Mesangial cell (primary cell): ENCODE results near the gene GSAP. TPM values are rescaled to one million over a fixed set of nuclear protein-coding genes. Genes with fewer than 3 reads are reported as not detected.

Experiments
- total RNA-seq: library from RNA; depleted of rRNA; stranded (reverse); fragments of >200 nt; gene quantifications from 2 replicates; pipeline ENCODE4 v1.2.3, GENCODE V29; 2015

Gene GSAP, protein sequence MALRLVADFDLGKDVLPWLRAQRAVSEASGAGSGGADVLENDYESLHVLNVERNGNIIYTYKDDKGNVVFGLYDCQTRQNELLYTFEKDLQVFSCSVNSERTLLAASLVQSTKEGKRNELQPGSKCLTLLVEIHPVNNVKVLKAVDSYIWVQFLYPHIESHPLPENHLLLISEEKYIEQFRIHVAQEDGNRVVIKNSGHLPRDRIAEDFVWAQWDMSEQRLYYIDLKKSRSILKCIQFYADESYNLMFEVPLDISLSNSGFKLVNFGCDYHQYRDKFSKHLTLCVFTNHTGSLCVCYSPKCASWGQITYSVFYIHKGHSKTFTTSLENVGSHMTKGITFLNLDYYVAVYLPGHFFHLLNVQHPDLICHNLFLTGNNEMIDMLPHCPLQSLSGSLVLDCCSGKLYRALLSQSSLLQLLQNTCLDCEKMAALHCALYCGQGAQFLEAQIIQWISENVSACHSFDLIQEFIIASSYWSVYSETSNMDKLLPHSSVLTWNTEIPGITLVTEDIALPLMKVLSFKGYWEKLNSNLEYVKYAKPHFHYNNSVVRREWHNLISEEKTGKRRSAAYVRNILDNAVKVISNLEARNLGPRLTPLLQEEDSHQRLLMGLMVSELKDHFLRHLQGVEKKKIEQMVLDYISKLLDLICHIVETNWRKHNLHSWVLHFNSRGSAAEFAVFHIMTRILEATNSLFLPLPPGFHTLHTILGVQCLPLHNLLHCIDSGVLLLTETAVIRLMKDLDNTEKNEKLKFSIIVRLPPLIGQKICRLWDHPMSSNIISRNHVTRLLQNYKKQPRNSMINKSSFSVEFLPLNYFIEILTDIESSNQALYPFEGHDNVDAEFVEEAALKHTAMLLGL
- total RNA-seq = 0.98 and 3.0 TPM in 2 replicates

GRCh38 chr7:77415823-77416620, at the start of gene GSAP:
Gene GSAP (minus strand): TSS chr7:77416349. CDS start chr7:77416321, 28 bp downstream.

Other genes with a start within 250 kb of the GSAP start
- gene FGL2, start 216.5 kb downstream of the GSAP start, total RNA-seq = under 0.01 TPM in 1 of 2 replicates, not detected in the other
- 29.4 and 37.5 TPM in 2 replicates for gene PTPN12, start 120.9 kb upstream of the GSAP start, total RNA-seq